ENCODE results near the gene LPIN3.

The LPIN3 gene

DNA sequence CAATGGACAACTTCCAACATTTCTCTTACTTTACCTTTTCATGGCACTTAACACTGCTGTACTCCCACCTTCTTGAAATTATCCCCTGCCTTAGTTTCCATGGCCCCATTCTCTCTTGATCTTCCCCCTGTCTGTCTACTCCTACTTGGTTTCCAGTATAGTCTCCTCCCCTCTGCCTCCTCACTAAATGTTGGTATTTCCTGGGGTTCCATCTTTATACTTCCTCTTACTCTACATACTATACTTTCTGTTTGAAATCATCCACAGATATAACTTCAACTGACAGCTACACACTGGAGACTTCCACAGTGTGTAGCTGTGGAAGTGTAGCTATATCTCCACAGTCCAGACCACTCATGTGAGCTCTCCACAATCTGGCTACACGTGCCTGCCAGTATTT, 36.6 kb upstream of the LPIN3 start:
- TF ChIP-seq CTCF (IDR thresholded peaks at IDR 0.05), result no peak
- no peaks in the 10 kb centered on the region for H3K9me3 ChIP-seq
- no peaks in the 10 kb centered on the region for H3K27me3 ChIP-seq
- no peaks in the 10 kb centered on the region for H3K36me3 ChIP-seq
- H3K4me3 ChIP-seq (ENCODE audit: low read depth in 1 of 2, low read length in 1 of 2), result no peak overlapping the region
- no peak overlapping the region for H3K27ac ChIP-seq
- no peaks in the 10 kb centered on the region for H3K4me1 ChIP-seq (ENCODE audit: control insufficient read depth in 1 of 2, insufficient read depth in 1 of 2, low read depth in 1 of 2, low read length in 1 of 2)

GRCh38 chr20:41304424-41305079, 36.1 kb upstream of the LPIN3 start:
- TF ChIP-seq CTCF (IDR thresholded peaks at IDR 0.05), result no peak
- Histone ChIP-seq H3K9me3 (no peaks in the 10 kb centered on the region), H3K27me3 (no peaks in the 10 kb centered on the region), H3K27ac (no peak overlapping the region), H3K4me1 (ENCODE audit: control insufficient read depth in 1 of 2, insufficient read depth in 1 of 2, low read depth in 1 of 2, low read length in 1 of 2) (no peaks in the 10 kb centered on the region), H3K36me3 (no peaks in the 10 kb centered on the region), H3K4me3 (ENCODE audit: low read depth in 1 of 2, low read length in 1 of 2) (no peak overlapping the region)

- no peaks in the 10 kb centered on the region for H3K27me3 ChIP-seq
- H3K27ac ChIP-seq, result no peak overlapping the region
- no peaks in the 10 kb centered on the region for H3K9me3 ChIP-seq
- no peaks in the 10 kb centered on the region for H3K4me1 ChIP-seq (ENCODE audit: control insufficient read depth in 1 of 2, insufficient read depth in 1 of 2, low read depth in 1 of 2, low read length in 1 of 2)
- no peak for TF ChIP-seq CTCF (IDR thresholded peaks at IDR 0.05)
- H3K4me3 ChIP-seq (ENCODE audit: low read depth in 1 of 2, low read length in 1 of 2), result no peak overlapping the region
- H3K36me3 ChIP-seq, result no peaks in the 10 kb centered on the region
These were observed 34.4 kb upstream of the LPIN3 start for GRCh38 chr20:41306061-41306727.

GRCh38 chr20:41307021-41307420, 33.6 kb upstream of the LPIN3 start:
- H3K27me3 ChIP-seq, result no peaks in the 10 kb centered on the region

GRCh38 chr20:41308290-41308711, 32.3 kb upstream of the LPIN3 start:
- H3K27ac ChIP-seq, result no peak overlapping the region
- no peaks in the 10 kb centered on the region for H3K27me3 ChIP-seq
- H3K9me3 ChIP-seq, result no peaks in the 10 kb centered on the region
- no peak for TF ChIP-seq CTCF (IDR thresholded peaks at IDR 0.05)
- H3K4me3 ChIP-seq (ENCODE audit: low read depth in 1 of 2, low read length in 1 of 2), result no peak overlapping the region
- H3K36me3 ChIP-seq, result no peaks in the 10 kb centered on the region
- no peaks in the 10 kb centered on the region for H3K4me1 ChIP-seq (ENCODE audit: control insufficient read depth in 1 of 2, insufficient read depth in 1 of 2, low read depth in 1 of 2, low read length in 1 of 2)

More at GRCh38 chr20:41307021-41307420, 33.6 kb upstream of the LPIN3 start:
- Histone ChIP-seq H3K4me3 (ENCODE audit: low read depth in 1 of 2, low read length in 1 of 2) (no peak overlapping the region), H3K9me3 (no peaks in the 10 kb centered on the region), H3K27ac (no peak overlapping the region), H3K36me3 (no peaks in the 10 kb centered on the region), H3K4me1 (ENCODE audit: control insufficient read depth in 1 of 2, insufficient read depth in 1 of 2, low read depth in 1 of 2, low read length in 1 of 2) (no peaks in the 10 kb centered on the region)
- no peak for TF ChIP-seq CTCF (IDR thresholded peaks at IDR 0.05)
